22Rv1 (cell line): ENCODE data around the gene ANXA2.

Experiments
- ZFX ChIP-seq: fragments of 450-650 bp; IDR thresholded peaks from 2 replicates; pipeline ENCODE4 v1.6.1; 2017; ENCODE audit warnings: antibody characterized with exemption, borderline replicate concordance
- TF ChIP-seq, protein P1 (sequence below): fragments of 450-650 bp; IDR thresholded peaks from 2 replicates; pipeline ENCODE4 v1.5.1; 2017; ENCODE audit warnings: mild to moderate bottlenecking

DNA sequence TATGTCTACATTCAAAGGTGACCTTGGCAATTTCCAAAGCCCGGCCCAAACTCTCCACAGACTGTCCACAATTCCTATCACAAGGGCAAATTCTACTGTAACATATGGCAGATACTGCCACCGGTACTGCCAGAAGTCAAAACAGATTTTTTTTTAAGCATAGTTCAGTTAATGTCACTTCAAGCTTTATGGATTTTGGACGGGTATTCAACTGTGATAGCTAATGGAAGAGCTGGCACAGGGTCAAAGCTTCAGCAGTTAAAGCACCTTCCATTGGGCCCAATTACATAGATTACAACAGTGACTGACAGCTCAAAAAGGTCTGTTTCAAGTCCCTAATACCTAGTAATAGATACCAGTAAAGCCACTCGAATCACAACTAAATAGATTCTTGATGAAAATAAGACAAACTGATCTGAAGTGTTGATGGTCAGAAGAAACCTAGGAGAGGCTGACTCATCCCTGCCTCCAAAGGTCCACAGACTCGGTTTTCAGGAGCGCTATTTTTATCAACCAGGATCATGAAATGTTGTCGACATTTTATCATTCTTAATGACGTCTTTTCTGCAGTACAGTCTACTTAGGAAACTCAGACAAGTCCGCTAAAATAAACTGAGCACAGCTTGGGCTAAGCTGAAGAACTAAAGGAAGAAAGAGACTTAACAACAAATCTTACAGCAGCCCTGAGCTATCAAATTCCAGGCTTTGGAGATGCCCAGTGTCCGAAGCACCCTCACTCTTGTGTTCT, 38.7 kb downstream of the ANXA2 start:
- TF ChIP-seq, protein P1, sequence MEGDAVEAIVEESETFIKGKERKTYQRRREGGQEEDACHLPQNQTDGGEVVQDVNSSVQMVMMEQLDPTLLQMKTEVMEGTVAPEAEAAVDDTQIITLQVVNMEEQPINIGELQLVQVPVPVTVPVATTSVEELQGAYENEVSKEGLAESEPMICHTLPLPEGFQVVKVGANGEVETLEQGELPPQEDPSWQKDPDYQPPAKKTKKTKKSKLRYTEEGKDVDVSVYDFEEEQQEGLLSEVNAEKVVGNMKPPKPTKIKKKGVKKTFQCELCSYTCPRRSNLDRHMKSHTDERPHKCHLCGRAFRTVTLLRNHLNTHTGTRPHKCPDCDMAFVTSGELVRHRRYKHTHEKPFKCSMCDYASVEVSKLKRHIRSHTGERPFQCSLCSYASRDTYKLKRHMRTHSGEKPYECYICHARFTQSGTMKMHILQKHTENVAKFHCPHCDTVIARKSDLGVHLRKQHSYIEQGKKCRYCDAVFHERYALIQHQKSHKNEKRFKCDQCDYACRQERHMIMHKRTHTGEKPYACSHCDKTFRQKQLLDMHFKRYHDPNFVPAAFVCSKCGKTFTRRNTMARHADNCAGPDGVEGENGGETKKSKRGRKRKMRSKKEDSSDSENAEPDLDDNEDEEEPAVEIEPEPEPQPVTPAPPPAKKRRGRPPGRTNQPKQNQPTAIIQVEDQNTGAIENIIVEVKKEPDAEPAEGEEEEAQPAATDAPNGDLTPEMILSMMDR: no peak
- no peak for TF ChIP-seq ZFX
